Skin epidermis (tissue), 12 donors: Measurements from ENCODE around the gene UTRN.

Source experiments
- H3K27ac ChIP-seq, 21 experiments: fragments of 200-600 bp; sonication (generic) in 11 of 21; one replicate each; pipeline ENCODE4 v1.5.0; 2020; ENCODE audit warnings: mild to moderate bottlenecking in 3 of 21, inconsistent platforms in 2 of 21, moderate library complexity in 2 of 21
- H3K4me3 ChIP-seq, 7 experiments: fragments of 200-600 bp; sonication (generic) in 2 of 7; one replicate each; pipeline ENCODE4 v1.5.0; 2020; ENCODE audit warnings: inconsistent platforms in 2 of 7, mild to moderate bottlenecking in 2 of 7, moderate library complexity in 1 of 7

Gene UTRN

DNA sequence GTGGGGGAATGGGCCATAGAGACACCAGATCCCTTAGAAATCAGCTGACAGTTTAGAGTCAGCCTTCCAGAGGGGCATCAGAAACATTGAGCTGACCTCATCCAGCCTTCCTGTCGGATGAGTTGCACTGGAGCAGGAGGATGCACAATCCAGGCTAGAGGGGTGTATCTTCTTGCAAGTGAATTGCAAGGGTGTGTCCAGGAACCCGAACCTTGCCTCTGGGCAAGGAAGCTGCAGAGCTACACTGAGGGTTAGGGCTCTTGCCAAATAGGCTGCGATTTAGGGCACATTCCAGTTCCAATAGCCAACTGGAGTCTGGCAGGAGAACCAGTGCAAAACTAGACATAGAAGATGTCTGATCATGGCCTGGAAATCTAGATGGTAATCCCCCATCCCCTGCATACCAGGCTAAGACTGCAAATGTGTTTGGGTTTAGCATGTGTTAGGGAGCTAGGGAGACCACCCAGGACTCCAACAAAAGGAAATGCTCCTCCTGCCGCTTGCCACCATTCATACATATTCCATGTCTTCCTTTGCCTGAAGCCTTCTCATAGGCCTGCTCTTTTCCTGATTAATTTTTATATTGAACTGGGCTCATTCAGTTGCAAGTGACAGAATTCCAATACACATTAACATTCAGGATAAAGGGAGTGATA, 6.3 kb upstream of the UTRN start:
- Histone ChIP-seq H3K27ac (no peak overlapping the region), H3K4me3 (no peak overlapping the region)

GRCh38 chr6:144279484-144280150, 5.5 kb upstream of the UTRN start:
- Histone ChIP-seq H3K27ac (no peak overlapping the region), H3K4me3 (no peak overlapping the region)

DNA sequence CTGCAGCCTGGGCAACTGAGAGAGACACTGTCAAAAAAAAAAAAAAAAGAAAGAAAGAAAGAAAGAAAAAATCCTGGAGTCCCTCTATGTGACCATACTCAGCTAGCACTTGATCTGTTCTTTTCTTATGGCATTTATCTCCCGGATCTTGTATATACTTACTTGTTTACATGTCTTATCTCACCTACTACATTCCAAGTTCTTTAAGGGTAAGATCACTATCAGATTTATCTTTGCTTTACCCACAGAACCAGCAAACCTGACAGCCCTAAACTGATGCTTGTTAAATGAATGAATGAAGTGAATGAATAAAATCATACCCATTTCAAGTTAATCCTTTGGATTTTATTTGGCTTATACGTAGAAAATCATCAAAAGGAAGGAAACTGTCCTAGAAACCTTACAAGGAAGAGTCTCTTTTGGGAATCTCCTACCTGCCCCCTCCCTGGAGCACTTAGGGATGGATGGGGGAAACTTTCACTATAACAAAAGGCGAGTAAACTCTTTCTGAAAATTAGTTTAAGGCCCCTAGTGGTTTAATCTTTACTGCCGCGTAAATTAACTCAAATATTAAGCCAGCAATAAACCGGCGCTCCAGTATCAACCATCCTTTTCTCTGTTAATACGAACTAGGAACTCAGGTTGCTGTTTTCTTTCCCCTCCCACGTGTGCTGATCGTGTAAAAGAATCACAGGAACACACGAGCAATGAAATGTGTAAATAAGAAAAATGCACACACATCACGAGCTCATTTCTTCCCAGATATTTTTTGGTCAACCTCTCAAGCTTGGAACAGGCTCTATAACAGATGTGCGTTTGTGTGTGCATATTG, 1.3 kb upstream of the UTRN start:
- Histone ChIP-seq H3K27ac (peak overlapping the region in 13 of 21 experiments; percentile 14 to 95 (median 90)), H3K4me3 (peak overlapping the region; percentile 74 to 85 (median 81))

GRCh38 chr6:144284478-144284782, 705 bp upstream of the UTRN start:
- H3K4me3 ChIP-seq = peak overlapping the region; percentile 74 to 85 (median 81)

GRCh38 chr6:144285548-144285797, 338 bp downstream of the UTRN start:
- Histone ChIP-seq H3K4me3 (peak overlapping the region; percentile 74 to 85 (median 81)), H3K27ac (peak overlapping the region; percentile 74 to 95 (median 90))

More at GRCh38 chr6:144284478-144284782, 705 bp upstream of the UTRN start:
- peak overlapping the region; percentile 35 to 95 (median 90) for H3K27ac ChIP-seq

- H3K4me3 ChIP-seq = peak overlapping the region; percentile 74 to 85 (median 81)
- H3K27ac ChIP-seq = peak overlapping the region; percentile 65 to 95 (median 90)
Observed at GRCh38 chr6:144285798-144286502, 815 bp downstream of the UTRN start.

GRCh38 chr6:144286503-144287393, 1.6 kb downstream of the UTRN start:
- peak overlapping the region; percentile 34 to 95 (median 90) for H3K27ac ChIP-seq
- peak overlapping the region; percentile 74 to 85 (median 81) for H3K4me3 ChIP-seq

DNA sequence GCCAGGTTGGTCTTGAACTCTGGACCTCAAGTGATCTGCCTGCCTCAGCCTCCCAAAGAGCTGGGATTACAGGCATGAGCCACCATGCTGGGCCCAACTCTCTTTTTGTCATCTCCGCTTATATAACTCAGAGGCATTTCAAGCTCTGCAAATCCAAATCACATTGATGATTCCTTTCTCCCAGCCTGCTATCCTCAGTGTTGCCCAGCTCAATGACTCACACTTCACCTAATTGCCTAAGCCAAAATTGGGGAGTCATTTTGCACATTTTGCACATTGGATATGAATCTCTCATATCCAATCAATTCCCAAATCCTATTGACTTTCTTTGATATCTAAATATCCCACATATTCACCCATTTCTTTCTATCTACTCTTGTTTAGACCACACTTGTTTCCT, 3.9 kb downstream of the UTRN start:
- Histone ChIP-seq H3K4me3 (no peak overlapping the region), H3K27ac (no peak overlapping the region)

DNA sequence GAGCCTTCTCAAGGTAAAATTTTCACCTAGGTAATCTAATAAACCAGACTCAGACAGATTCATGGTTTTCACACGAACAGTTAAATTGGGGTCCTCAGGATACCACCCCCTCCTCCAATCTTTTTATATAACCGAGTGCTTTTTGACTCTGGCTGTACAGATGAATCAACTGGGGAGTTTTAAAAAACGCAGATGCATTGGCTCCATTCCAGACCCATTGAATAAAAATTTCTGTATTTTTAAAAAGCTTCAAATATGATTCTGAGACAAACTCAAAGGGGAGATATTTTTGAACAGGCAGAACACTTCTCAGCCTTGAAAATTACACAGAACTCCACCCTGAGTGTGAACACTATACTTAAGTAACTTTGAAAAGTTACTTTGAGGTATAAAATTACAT, 7.2 kb downstream of the UTRN start:
- Histone ChIP-seq H3K4me3 (no peak overlapping the region), H3K27ac (no peak overlapping the region)

- H3K27ac ChIP-seq = peak overlapping the region in 1 of 21 experiments; percentile 54
Observed at GRCh38 chr6:144294016-144294415, 8.9 kb downstream of the UTRN start.

GRCh38 chr6:144295211-144295610, 10.1 kb downstream of the UTRN start:
- Histone ChIP-seq H3K4me3 (no peak overlapping the region), H3K27ac (no peak overlapping the region)

More at GRCh38 chr6:144294016-144294415, 8.9 kb downstream of the UTRN start:
- no peak overlapping the region for H3K4me3 ChIP-seq

- Histone ChIP-seq H3K4me3 (no peak overlapping the region), H3K27ac (peak overlapping the region in 3 of 21 experiments; percentile 23 to 62 (median 45))
Observed at GRCh38 chr6:144295981-144296767, 11.0 kb downstream of the UTRN start.

DNA sequence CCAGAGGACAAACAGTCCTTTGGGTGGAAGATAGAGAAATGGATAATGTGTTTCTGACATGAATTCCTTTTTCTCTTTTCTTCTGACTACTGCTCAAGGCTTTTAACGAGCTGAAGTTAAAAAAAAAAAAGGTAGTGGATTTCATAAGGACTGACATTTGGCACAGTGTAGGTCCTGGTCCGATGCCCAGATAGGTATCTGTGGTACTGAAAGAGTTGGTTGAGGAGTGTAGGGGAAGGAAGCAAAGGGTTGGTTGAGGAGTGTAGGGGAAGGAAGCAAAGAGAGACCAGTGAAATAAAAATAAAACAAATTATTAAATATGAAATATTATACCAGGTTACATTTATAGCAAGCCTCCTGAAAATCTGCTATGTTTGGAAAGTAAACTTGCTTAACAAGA, 11.8 kb downstream of the UTRN start:
- Histone ChIP-seq H3K4me3 (no peak overlapping the region), H3K27ac (peak overlapping the region in 5 of 21 experiments; percentile 45 to 63 (median 59))

GRCh38 chr6:144297511-144298100, 12.5 kb downstream of the UTRN start:
- Histone ChIP-seq H3K27ac (peak overlapping the region in 6 of 21 experiments; percentile 16 to 63 (median 52)), H3K4me3 (no peak overlapping the region)

DNA sequence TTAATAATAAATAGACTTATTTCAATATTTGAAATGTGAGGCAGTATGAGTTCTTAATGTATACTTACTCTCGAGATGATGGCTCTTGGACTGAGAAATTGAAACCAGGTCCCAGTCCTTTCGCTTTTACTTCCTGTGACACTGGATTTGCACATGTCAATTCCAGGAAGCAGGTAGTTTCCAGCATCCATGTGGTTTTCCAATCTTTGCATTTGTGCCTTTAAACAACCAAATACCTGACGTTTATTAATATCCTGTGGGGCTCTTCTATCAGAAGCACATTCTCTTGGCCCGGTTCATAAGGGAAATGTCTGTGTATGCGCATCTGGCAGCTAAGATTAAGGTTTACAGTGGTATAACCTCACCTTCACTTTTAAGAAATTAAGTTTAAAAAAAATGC, 13.1 kb downstream of the UTRN start:
- H3K4me3 ChIP-seq = no peak overlapping the region
- H3K27ac ChIP-seq = peak overlapping the region in 6 of 21 experiments; percentile 12 to 63 (median 50)

GRCh38 chr6:144298916-144299315, 13.8 kb downstream of the UTRN start:
- peak overlapping the region in 1 of 21 experiments; percentile 60 for H3K27ac ChIP-seq
- no peak overlapping the region for H3K4me3 ChIP-seq

- no peak overlapping the region for H3K27ac ChIP-seq
- H3K4me3 ChIP-seq = no peak overlapping the region
Observed at GRCh38 chr6:144302701-144303372, 17.7 kb downstream of the UTRN start.
